Activated CD4-positive, alpha-beta memory T cell treated with anti-CD3 and anti-CD28 coated beads for 36 hours (primary cell): ENCODE measurements around the gene RFX1. TPM values are rescaled to one million over a fixed set of nuclear protein-coding genes. Genes with fewer than 3 reads are reported as not detected.

Experiments used
- CTCF ChIA-PET: fragments of 350-600 bp; sonication (Branson Sonifier 250); formaldehyde crosslinking; loops from one replicate; lab custom pipeline; 2021; ENCODE audit warnings: antibody characterized with exemption, inconsistent platforms; lab: Charles Lee
- POLR2A ChIA-PET: fragments of 350-600 bp; sonication (Branson Sonifier 250); formaldehyde crosslinking; loops from one replicate; lab custom pipeline; 2021; ENCODE audit warnings: antibody characterized with exemption; lab: Charles Lee
- DNase-seq: peaks from one replicate; pipeline ENCODE4 v3.0.0-alpha.2; 2020
- H3K27ac Mint-ChIP-seq: one replicate; pipeline ENCODE4 v1.8.0; 2021; ENCODE audit warnings: mixed read lengths
- H3K27me3 Mint-ChIP-seq: one replicate; pipeline ENCODE4 v1.8.0; 2021; ENCODE audit warnings: mixed read lengths
- H3K36me3 Mint-ChIP-seq: one replicate; pipeline ENCODE4 v1.8.0; 2021; ENCODE audit warnings: mixed read lengths
- H3K4me1 Mint-ChIP-seq: one replicate; pipeline ENCODE4 v1.8.0; 2021; ENCODE audit warnings: low read depth, mixed read lengths
- H3K4me3 Mint-ChIP-seq: one replicate; pipeline ENCODE4 v1.8.0; 2021; ENCODE audit warnings: mild to moderate bottlenecking, mixed read lengths
- H3K9me3 Mint-ChIP-seq: one replicate; pipeline ENCODE4 v1.8.0; 2021; ENCODE audit warnings: mixed read lengths
- intact Hi-C: fragments of 100-400 bp; cut with micrococcal nuclease; formaldehyde crosslinking; loops from one replicate; pipeline ENCODE4 v1.15.1; 2023
- total RNA-seq, 2 experiments: library from RNA; stranded (reverse); gene quantifications; one replicate each; pipeline ENCODE4 v1.2.3, GENCODE V29; 2021

RFX1 gene
- total RNA-seq, 2 experiments from 2014 or later, result 14.4 to 15.2 TPM

DNA sequence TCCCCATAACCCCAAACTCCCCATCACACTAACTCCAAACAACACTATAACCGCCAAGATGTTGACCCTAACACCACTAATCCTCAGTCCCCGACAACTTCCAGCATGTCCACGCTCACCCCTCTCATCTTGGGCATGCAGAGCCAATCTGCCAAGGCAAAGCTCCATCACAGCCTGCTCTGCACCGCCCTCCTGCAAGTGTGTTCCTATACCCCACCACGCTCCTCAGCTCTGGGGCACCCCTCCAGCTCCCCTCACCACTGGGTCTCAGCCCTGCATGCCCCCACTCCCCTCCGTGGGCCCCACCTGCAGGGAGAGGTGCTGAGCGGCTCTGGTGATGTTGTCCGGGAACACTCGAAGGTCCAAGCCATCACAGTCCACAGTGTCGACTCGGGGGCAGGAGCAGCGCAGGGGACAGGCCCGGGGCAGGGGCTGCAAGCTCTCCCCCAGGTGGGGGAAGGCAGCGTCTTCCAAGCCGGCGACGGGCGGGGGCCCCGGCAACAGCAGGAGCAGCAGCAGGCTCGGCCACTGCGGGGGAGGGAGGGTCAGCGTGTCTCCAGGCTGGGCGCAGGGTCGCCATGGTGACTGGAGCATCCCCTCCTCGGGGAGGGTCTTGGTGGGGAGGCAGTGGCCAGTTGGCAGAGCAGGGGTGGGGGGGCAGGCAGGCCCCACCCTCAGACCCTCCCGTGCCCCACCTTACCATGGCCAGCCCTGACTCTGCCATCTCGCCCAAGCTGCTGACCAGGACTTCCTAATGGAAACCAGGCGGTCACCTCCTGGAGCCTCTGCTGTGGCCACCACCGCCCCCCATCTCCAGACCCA, 68.4 kb downstream of the RFX1 start:
- CTCF ChIA-PET, result no interaction called here
- intact Hi-C loops, result no loop called here
- Mint-ChIP-seq H3K27me3 (peaks cover 9% of the 10 kb centered on the region), H3K36me3 (no peaks in the 10 kb centered on the region), H3K9me3 (no peaks in the 10 kb centered on the region), H3K4me1 (peaks cover 4% of the 10 kb centered on the region), H3K27ac (no peak overlapping the region), H3K4me3 (no peak overlapping the region)
- POLR2A ChIA-PET, result no interaction called here
- DNase-seq, result no peak

DNA sequence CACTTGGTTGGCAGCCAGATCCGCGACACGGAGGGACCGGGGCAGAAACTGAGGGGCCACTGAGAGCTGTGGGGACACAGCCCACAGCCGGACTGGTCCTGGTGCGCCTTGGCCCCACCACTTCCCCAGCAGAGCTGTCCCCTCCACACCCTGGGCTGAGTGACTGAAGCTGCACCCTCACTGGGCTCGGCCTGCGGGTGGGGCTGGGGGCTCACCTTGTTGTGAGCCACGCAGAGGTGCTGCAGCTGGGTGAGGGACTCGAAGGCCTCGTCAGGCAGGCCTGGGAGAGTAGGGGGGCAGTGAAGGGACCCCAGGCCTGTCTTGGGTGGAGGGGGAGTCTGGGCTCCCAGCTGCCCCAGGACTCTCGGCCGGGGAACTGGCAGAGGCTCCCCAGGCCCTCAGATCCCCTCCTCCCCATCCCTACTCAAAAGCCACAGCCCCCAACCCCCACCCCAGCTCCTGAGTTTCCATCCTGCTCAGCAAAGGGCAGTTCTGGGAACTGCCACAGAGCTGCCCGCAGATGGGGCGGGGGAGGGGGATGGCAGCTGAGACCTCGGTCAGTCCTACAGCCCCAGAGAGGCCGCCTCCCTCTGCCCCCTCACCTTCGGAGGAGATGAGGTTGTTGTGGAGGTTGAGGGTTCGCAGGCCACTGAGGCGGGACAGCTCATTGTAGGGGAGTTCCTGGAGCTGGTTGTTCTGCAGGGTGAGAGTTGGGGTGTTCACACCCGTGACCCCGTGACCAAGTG, 70.2 kb downstream of the RFX1 start:
- Mint-ChIP-seq H3K27me3 (peaks cover 9% of the 10 kb centered on the region), H3K36me3 (no peaks in the 10 kb centered on the region), H3K27ac (no peak overlapping the region), H3K4me1 (peaks cover 4% of the 10 kb centered on the region), H3K9me3 (no peaks in the 10 kb centered on the region), H3K4me3 (no peak overlapping the region)
- ChIA-PET POLR2A (no interaction called here), CTCF (interaction anchor here (0.6 kb wide), 1 partner anchor 123 kb away, joined by 3 read pairs; no protein-coding TSS in a partner anchor)
- intact Hi-C loops, result no loop called here
- no peak for DNase-seq

DNA sequence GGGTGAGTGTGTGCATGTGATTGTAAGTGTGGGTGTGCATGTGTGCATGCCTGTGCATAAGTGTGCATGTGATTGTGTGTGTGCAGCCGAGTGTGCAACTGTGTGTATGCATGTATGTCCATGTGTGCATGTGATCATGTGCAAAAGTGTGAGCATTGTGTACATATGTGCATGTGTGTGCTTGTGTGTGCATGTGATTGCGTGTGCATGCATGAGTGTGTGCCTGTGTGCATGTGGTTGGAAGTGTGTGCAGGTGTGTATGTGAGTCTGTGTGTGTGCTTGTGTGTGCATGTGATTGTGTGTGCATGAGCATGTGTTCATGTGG, 71.4 kb downstream of the RFX1 start:
- Mint-ChIP-seq H3K27me3 (peaks cover 9% of the 10 kb centered on the region), H3K4me1 (peaks cover 4% of the 10 kb centered on the region), H3K4me3 (no peak overlapping the region), H3K36me3 (no peaks in the 10 kb centered on the region), H3K27ac (no peak overlapping the region), H3K9me3 (no peaks in the 10 kb centered on the region)
- intact Hi-C loops, result no loop called here
- ChIA-PET CTCF (interaction anchor here (1.2 kb wide), 1 partner anchor 125 kb away, joined by 3 read pairs; no protein-coding TSS in a partner anchor), POLR2A (no interaction called here)
- no peak for DNase-seq

DNA sequence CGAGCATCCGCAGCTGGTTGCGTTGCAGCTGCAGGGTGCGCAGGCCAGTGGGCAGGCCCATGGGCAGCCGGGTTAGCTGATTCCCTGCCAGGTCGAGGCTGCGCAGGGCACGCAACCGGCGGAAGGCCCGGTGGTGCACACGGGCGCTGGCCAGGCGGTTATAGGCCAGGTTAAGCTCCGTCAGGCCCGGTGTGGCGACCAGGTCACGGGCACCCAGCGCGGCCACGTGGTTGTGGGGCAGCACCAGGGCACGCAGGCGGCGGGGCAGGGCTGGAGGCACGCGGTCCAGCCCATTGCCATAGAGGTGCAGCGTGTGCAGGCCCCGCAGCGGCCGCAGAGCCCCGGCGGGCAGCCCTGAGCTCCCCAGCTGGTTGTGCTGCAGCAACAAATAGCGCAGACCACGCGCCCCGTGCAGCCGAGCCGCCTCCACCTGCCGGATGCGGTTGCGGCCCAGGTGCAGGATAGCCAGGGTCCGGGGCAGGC, 73.2 kb downstream of the RFX1 start:
- H3K9me3 Mint-ChIP-seq, result no peaks in the 10 kb centered on the region
- H3K27ac Mint-ChIP-seq, result no peak overlapping the region
- peaks cover 9% of the 10 kb centered on the region for H3K27me3 Mint-ChIP-seq
- peaks cover 4% of the 10 kb centered on the region for H3K4me1 Mint-ChIP-seq
- POLR2A ChIA-PET, result no interaction called here
- no peak for DNase-seq
- peaks cover 6% of the 10 kb centered on the region for H3K36me3 Mint-ChIP-seq
- CTCF ChIA-PET, result interaction anchor here (1.1 kb wide), 1 partner anchor 116 kb away, joined by 3 read pairs; no protein-coding TSS in a partner anchor
- no peak overlapping the region for H3K4me3 Mint-ChIP-seq
- intact Hi-C loops, result no loop called here

DNA sequence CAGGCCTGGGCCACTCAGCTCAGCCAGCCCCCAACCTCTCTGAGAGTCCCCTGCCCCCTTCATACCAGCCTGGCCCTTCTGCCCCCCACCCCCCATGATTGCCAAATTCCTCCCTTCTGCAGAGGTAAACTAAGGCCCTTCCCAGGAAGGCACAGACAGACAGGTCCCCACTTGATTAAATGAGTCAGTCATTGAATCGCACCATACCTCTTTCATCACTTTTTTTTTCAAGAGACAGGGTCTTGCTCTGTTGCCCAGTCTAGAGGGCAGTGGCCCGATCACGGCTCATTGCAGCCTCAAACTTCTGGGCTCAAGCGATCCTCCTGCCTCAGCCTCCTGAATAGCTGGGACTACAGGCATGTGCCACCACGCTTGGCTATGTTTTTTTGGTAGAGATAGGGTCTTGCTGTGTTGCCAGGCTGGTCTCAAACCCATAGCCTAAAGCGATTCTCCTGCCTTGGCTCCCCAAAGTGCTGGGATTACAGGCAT, 73.9 kb downstream of the RFX1 start:
- ChIA-PET CTCF (interaction anchor here (1.1 kb wide), 1 partner anchor 117 kb away, joined by 3 read pairs; no protein-coding TSS in a partner anchor), POLR2A (no interaction called here)
- Mint-ChIP-seq H3K27ac (no peak overlapping the region), H3K27me3 (peaks cover 6% of the 10 kb centered on the region), H3K36me3 (peaks cover 7% of the 10 kb centered on the region), H3K9me3 (no peaks in the 10 kb centered on the region), H3K4me3 (no peak overlapping the region), H3K4me1 (peaks cover 2% of the 10 kb centered on the region)
- intact Hi-C loops, result no loop called here
- DNase-seq, result no peak

DNA sequence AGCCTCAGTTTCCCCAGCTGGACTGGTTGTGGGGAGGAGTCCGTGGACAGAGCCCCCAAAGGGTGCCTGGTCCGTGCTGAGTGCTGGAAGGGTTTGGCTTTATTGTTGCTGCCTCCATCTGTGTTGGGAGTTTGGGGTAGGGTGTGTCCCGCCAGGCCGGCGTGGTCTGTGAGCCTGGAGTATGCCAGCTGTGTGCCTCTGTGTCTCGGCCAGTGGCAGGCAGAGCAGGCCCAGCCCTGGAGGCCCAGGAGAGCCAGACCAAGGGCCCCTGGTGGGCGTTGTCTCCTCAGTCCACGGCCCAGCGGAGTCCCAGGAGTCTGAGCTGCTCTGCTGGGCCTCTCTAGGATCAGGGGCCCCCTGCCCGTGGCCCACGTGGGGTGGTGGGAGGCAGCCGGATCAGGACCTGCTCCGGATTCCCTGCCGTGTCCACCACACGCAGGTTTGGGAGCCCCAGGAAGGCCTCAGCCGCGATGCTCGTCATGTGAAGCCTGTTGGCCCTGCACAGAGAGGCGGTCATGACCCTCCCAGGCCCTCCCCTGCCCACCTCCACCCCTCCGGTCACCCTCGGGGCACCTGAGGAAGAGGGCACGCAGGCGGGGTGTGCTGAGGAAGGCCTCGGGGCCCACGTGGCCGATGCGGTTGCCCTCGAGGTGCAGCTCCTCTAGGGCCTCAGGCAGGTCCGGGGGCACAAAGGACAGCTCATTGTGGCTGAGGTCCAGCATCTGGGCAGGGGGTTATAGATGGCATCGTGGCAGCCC, 74.5 kb downstream of the RFX1 start:
- Mint-ChIP-seq H3K9me3 (no peaks in the 10 kb centered on the region), H3K4me1 (peaks cover 2% of the 10 kb centered on the region), H3K27ac (no peak overlapping the region), H3K4me3 (no peak overlapping the region), H3K36me3 (peaks cover 13% of the 10 kb centered on the region), H3K27me3 (peaks cover 6% of the 10 kb centered on the region)
- no peak for DNase-seq
- CTCF ChIA-PET, result no interaction called here
- intact Hi-C loops, result no loop called here
- POLR2A ChIA-PET, result no interaction called here

DNA sequence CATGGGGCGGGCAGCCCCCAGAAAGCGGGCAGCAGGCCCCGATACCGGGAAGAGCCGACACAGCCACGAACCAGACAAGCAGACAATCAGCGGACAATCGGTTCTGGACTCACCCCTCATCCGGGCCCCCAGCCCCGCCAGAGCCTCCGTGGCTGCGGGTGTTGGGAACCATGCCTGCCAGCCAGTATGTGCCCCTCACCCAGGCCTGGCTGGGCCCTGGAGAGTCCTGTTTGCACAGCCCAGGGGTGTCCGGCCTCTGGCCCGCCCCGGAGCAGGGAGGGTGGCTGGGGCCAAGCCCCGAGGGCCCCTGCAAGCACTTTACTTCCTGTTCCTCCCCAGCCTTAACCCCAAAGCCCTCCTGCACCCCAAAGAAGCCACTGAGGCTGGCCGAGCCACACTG, 75.7 kb downstream of the RFX1 start:
- Mint-ChIP-seq H3K27ac (no peak overlapping the region), H3K4me3 (no peak overlapping the region), H3K27me3 (peaks cover 6% of the 10 kb centered on the region), H3K4me1 (peaks cover 2% of the 10 kb centered on the region), H3K36me3 (peaks cover 14% of the 10 kb centered on the region), H3K9me3 (no peaks in the 10 kb centered on the region)
- intact Hi-C loops, result no loop called here
- CTCF ChIA-PET, result no interaction called here
- POLR2A ChIA-PET, result no interaction called here
- DNase-seq, result no peak

DNA sequence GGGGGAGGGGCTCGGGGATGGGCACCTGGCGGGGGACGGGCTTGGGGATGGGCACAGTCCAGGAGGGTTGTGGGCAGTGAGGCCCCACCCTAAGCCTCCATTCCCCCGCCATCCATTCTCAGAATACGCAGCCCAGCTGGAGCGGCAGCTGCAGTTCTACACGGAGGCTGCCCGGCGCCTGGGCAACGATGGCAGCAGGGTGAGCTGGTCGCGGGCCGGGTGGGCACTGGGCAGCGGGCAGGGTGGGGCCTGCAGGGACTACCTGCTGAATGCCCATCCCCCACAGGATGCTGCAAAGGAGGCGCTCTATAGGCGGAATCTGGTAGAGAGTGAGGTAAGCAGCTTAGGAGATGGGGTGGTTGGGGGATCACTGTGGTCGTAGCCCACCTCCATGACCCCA, 76.2 kb downstream of the RFX1 start:
- peaks cover 2% of the 10 kb centered on the region for H3K4me1 Mint-ChIP-seq
- intact Hi-C loops, result no loop called here
- H3K36me3 Mint-ChIP-seq, result peaks cover 14% of the 10 kb centered on the region
- no peak overlapping the region for H3K4me3 Mint-ChIP-seq
- CTCF ChIA-PET, result no interaction called here
- DNase-seq, result no peak
- H3K27ac Mint-ChIP-seq, result no peak overlapping the region
- POLR2A ChIA-PET, result no interaction called here
- H3K27me3 Mint-ChIP-seq, result peaks cover 6% of the 10 kb centered on the region
- H3K9me3 Mint-ChIP-seq, result no peaks in the 10 kb centered on the region

DNA sequence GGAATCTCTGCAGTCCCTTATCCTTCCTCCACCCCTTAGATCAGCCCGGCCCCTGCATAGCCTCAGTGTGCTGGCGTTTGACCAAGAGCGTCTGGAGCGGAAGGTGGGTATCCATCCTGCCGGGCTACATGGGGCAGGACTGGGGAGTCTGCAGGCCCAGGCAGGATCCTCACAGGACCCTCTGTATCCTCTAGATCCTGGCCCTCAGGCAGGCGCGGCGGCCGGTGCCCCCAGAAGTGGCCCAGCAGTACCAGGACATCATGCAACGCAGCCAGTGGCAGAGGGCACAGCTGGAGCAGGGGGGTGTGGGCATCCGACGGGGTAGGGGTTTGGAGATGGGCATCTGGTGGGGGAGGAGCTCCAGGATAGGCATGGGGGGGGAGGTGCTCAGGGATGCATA, 76.8 kb downstream of the RFX1 start:
- Mint-ChIP-seq H3K27ac (no peak overlapping the region), H3K9me3 (no peaks in the 10 kb centered on the region), H3K4me3 (no peak overlapping the region), H3K36me3 (peaks cover 19% of the 10 kb centered on the region), H3K4me1 (peaks cover under 1% of the 10 kb centered on the region), H3K27me3 (no peaks in the 10 kb centered on the region)
- DNase-seq, result no peak
- ChIA-PET POLR2A (no interaction called here), CTCF (no interaction called here)
- intact Hi-C loops, result no loop called here

DNA sequence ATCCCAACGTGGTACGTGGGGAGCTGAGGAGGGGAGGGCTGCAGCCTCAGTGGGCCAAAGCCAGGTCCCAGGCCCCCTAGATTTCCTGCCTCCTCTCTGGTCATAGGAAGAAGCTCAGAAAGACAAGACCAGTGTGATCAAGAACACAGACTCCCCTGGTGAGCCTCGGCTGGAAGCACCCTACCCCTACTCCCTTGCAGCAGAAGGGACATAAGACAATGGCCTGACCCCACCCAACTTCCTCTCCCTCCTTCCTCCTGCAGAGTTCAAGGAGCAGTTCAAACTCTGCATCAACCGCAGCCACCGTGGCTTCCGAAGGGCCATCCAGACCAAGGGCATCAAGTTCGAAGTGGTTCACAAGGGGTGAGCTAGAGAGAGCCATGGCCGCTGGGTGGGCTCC, 79.4 kb downstream of the RFX1 start:
- no peaks in the 10 kb centered on the region for H3K27me3 Mint-ChIP-seq
- no peaks in the 10 kb centered on the region for H3K9me3 Mint-ChIP-seq
- CTCF ChIA-PET, result interaction anchor here (1.2 kb wide), 1 partner anchor 132 kb away, joined by 3 read pairs; no protein-coding TSS in a partner anchor
- intact Hi-C loops, result no loop called here
- no peak overlapping the region for H3K27ac Mint-ChIP-seq
- H3K36me3 Mint-ChIP-seq, result peaks cover 32% of the 10 kb centered on the region
- no peak for DNase-seq
- POLR2A ChIA-PET, result no interaction called here
- no peaks in the 10 kb centered on the region for H3K4me1 Mint-ChIP-seq
- H3K4me3 Mint-ChIP-seq, result no peak overlapping the region

DNA sequence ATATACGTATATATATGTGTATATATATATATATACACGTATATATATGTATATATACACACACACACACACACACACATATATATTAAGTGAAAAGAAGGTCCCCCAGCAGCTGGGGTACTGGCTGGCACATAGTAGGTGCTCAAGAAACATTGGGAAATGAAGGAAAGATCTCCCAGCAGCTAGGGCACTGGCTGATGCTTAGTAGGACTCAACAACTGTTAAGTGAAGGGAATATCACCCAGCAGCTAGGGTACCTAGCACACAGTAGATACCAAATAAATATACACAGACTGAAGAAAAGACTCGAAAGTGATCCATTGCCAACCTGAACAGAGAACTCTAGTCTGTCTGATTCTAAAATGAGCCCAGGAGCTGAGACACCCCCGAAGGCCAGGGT, 80.1 kb downstream of the RFX1 start:
- intact Hi-C loops, result no loop called here
- DNase-seq, result no peak
- H3K27ac Mint-ChIP-seq, result no peak overlapping the region
- peaks cover 2% of the 10 kb centered on the region for H3K9me3 Mint-ChIP-seq
- H3K27me3 Mint-ChIP-seq, result no peaks in the 10 kb centered on the region
- ChIA-PET POLR2A (interaction anchor here (0.6 kb wide), 1 partner anchor 10 kb away, joined by 3 read pairs; no protein-coding TSS in a partner anchor), CTCF (interaction anchor here (1.2 kb wide), 1 partner anchor 133 kb away, joined by 3 read pairs; no protein-coding TSS in a partner anchor)
- H3K4me3 Mint-ChIP-seq, result no peak overlapping the region
- H3K36me3 Mint-ChIP-seq, result peaks cover 39% of the 10 kb centered on the region
- H3K4me1 Mint-ChIP-seq, result no peaks in the 10 kb centered on the region
